NOMO-1 treated with DMSO at 0.1 percent for 48 hours (cell line): ENCODE data around the gene NUB1.
"Not testable (repeated sequence)": the region's sequence is repeated elsewhere in the genome, so short reads cannot be mapped to it uniquely, and the experiment has no call there.

Experiments
- DNase-seq: peaks from one replicate; lab custom pipeline; 2025; ENCODE audit not compliant: unreplicated experiment; lab: John Stamatoyannopoulos, UW

The NUB1 gene

DNA sequence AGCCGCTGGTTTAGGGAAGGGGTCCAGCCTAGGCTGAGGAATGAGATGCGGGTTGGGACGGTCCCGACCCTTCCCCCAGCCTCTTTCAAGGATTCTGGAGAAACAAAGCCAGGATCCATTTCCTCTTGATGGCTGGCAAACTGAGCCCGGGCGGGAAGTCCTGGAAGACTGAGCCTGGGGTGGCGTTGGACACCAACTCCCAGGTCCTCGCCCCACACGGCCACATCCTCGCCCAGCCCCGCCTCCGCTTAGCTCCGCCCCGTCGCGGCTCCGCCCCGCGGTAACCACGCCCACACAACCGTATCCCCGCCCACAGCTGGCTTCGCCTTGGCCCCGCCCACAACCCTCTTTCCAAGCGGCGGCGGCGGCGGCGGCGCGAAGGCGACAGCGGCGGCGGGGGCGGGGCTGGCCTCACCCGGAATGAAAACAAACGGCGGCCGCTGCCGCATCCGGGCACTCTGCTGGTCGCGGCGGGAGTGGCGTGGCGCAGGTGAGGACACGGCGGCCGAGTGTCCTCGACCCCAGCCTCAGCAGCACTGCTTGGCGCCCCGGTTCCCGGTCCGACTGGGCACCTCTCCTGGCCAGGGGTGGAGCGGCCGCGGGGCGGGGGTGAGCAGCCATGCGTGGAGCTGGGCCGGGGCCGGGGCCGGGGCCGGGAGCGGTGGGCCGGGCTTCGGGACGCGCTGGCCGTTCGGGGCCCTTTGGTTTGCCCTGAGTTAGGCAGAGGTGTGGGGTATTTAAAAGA lies at the start of gene NUB1:
Gene NUB1 (plus strand): TSS at position 456 of the 745 bp plus-strand sequence. CDS start 3,538 bp downstream, outside the sequence.
- DNase-seq = peak; percentile 41

DNA sequence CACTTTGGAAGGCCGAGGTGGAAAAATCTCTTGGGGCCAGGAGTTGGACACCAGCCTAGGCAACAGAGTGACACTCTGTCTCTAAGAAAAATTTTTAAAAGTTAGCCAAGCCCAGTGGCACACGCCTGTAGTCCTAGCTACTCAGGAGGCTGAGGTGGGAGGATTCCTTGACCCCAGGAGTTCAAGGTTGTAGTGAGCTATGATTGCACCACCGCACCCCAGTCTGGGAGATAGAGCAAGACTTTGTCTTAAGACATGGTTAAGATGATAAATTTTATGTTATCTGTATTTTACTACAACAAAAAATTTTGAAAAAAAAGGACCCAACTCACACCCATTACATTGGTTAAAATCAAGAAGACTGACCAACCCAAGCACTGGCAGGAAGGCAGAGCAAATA lies 48.8 kb upstream of the NUB1 start:
- DNase-seq = no peak

DNA sequence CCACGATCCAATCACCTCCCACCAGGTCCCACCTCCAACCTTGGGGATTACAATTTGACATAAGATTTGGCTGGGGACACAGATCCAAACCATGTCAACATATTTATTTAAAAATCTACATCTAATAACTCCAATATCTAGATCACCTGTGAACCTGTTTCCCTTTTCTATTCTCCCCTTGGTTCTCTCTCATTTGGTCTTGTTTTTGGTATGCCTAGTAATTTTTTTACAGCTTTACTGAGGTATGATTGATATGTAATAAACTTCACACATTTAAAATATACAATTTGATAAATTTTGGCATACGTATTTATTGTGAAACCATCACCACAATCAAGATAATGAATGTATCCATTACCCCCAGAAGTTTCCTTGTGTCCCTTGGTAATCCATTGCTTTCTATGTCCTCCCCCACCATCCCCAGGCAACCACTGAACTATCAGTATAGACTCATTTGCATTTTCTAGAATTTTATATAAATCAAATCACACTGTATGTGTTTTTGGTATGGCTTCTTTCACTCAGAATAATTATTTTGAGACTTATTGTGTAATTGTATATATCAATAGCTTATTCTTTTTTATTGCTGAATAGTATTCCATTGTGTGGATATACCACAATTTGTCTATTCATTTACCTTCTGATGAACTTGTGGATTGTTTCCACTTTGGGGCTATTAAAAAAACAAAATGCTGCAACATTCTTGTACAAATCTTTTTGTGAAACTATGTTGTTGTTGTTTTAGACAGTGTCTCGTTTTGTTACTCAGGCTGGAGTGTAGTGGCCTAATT lies 45.2 kb upstream of the NUB1 start:
- DNase-seq = no peak

DNA sequence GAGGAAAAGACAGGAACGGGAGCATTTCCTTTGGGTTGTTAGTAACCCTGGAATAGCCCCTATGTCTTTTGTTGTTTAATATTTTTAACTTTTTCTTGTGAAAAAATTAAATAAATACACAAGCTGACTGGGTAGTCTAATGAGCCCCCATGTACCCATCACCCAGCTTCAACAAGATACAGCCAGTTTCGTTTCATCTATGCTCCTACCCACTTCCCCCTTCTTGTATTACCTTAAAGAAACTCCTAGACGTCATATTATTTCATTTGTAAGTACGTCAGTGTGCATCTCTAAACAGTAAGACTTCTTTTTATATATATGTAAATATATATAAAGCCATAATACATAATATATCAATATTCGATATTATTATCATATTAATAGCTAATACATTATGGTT lies 42.8 kb upstream of the NUB1 start:
- DNase-seq = peak; percentile 5

DNA sequence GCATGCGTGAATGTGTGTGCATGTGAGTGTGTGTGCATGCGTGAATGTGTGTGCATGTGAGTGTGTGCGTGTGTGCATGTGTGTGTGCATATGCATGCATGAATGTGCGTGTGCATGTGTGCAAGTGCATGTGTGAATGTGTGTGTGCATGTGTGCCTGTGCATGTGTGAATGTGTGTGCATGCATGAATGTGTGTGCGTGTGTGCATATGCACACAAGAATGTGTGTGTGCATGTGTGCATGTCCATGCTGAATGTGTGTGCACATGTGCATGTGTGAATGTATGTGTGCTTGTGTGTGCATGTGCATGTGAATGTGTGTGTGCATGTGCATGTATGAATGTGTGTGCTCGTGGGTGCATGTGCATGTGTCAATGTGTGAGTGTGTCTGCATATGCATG lies 42.1 kb upstream of the NUB1 start:
- no peak for DNase-seq

- no peak for DNase-seq
Observed at GRCh38 chr7:151299940-151300645, 41.5 kb upstream of the NUB1 start.

GRCh38 chr7:151301471-151302462 lies 39.8 kb upstream of the NUB1 start:
- DNase-seq = no peak

DNA sequence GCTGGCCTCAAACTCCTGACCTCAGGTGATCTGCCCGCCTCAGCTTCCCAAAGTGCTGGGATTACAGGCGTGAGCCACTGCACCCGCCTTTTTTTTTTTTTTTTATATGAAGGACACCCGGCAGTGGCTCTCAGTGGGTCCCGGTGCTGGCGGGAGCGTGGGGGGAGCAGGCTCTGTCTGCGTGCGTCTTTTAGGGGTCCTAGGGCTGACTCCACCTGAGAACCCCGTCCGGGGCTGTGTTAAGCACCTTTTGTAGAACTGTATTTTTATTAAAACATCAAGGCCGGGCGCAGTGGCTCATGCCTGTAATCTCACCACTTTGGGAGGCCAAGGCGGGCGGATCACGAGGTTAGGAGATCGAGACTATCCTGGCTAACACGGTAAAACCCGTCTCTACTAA lies 37.4 kb upstream of the NUB1 start:
- not testable (repeated sequence) for DNase-seq

DNA sequence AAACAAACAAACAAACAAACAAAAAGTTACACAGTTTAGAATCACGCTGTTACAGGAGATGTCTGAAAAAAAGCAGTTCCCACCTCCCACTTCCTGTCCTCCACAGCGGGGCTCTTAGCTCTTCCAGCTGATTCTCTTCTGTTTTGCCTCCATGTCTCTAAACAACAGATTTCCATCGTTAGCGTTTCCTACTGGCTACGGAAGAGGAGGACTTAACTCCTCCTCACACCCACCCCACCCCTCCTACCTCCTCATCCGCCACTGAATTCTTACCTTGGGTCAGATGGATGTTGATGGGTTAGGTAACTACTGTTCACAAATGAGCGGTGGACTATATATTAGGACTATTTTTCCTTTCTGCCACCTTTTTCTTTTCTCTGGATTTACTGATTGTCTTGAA lies 36.8 kb upstream of the NUB1 start:
- DNase-seq = no peak

GRCh38 chr7:151306374-151306773 lies 35.2 kb upstream of the NUB1 start:
- no peak for DNase-seq

- DNase-seq = no peak
Observed at GRCh38 chr7:151306860-151307259, 34.8 kb upstream of the NUB1 start.

- no peak for DNase-seq
Observed at GRCh38 chr7:151307536-151307935, 34.1 kb upstream of the NUB1 start.

DNA sequence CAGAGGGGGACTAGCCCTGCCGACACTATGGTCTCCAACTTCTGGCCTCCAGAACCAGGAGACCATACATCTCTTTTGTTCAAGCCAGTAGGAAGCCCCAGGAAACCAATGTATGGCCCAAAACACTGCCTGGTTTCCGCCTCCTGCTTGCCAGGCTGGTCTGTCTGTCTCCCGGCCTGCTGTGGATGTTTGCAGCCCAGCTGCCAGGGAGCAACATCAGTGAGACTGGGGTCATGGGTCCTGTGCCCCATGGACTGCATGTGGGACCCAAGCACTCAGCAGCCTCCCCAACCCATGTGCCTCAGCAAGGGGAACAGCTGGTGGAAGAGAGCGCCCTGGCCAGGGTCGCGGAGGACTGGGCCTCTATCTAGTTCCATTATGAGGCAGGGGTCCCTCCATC lies 33.4 kb upstream of the NUB1 start:
- no peak for DNase-seq

DNA sequence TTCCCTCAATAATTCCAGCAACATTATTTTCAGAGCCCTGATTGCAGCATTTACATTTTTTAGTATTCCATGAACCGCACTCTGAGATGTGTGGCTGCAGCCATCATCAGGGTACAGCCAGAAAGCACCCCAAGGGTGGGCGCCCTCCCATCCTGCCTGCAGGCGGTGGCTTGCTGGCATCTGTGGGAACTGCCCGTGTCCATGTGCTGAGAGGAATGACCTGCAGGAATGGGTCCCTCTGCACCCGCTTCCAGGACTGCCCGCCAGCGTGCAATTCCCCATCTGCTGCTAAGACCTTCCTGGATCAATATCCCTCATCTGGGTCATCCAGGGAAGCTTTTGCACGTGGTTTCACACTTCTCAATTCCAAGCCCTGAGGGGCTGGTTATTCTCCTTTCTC lies 32.8 kb upstream of the NUB1 start:
- no peak for DNase-seq

GRCh38 chr7:151309311-151309710 lies 32.3 kb upstream of the NUB1 start:
- DNase-seq = no peak

DNA sequence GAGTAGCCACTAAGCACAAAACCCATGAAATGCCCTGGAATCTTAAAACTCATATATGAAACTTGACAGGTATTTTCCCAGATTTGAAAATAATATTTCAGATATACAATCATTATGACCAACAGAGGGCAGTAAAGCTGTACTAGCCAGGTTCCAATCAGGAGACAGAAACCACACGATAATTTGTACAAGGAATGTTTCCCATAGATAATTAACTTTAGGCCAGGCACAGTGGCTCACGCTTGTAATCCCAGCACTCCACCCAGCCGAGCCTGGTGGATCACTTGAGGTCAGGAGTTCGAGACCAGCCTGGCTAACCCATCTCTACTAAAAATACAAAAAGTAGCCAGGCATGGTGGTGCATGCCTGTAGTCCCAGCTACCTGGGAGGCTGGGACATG lies 31.0 kb upstream of the NUB1 start:
- peak; percentile 0 for DNase-seq

DNA sequence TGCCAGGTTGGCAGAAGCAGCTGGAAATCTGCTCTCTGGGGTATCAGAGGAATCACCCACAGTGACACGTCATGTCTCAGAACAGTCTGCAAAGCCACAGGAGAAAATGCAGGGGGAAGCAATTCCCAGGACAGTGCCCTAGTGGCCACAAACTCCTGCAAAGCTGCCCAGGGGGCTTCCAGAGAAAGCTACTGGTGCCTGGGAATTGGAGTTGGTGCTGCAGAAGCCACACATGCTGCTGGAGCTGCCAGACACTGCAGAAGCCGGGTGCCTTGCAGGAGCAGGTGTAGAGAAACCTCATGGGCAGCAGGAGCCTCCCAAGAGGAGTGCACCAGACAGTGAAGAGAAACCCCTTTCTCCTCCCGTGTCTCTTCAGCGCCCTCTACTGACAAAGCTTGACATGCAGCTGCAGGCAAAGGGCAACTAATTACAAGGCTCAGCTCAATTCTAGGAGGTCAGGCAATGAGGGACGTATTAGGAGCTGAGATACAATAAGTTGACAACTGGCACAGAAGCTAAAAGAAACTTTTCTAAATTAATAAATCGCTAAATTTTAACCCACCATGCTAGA lies 30.2 kb upstream of the NUB1 start:
- DNase-seq = peak; percentile 0

- DNase-seq = no peak
Observed at GRCh38 chr7:151312356-151312755, 29.3 kb upstream of the NUB1 start.

GRCh38 chr7:151312831-151313809 lies 28.5 kb upstream of the NUB1 start:
- no peak for DNase-seq
